Measurements from ENCODE around the gene GLS2.

DNA sequence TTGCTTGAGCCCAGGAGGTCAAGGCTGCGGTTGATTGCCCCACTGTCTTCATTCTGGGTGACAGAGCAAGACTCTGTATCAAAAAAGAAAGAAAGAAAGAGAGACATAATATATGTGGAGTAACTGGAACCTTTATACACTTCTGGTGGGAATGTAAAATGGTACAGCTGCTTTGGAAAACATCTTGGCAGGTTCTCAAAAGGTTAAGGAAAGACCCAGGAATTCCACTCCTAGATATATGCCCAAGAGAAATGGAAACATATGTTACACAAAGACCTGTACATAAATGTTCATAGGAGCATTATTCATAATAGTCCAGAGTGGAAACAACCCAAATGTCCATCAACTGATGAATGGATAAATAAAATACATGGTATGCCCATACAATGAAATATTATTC lies 40.9 kb upstream of the GLS2 start:
- TF ChIP-seq, protein P1, sequence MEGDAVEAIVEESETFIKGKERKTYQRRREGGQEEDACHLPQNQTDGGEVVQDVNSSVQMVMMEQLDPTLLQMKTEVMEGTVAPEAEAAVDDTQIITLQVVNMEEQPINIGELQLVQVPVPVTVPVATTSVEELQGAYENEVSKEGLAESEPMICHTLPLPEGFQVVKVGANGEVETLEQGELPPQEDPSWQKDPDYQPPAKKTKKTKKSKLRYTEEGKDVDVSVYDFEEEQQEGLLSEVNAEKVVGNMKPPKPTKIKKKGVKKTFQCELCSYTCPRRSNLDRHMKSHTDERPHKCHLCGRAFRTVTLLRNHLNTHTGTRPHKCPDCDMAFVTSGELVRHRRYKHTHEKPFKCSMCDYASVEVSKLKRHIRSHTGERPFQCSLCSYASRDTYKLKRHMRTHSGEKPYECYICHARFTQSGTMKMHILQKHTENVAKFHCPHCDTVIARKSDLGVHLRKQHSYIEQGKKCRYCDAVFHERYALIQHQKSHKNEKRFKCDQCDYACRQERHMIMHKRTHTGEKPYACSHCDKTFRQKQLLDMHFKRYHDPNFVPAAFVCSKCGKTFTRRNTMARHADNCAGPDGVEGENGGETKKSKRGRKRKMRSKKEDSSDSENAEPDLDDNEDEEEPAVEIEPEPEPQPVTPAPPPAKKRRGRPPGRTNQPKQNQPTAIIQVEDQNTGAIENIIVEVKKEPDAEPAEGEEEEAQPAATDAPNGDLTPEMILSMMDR (conservative IDR thresholded peaks at IDR 0.05; ENCODE audit: low read depth in 2 of 2) = no peak
- TF ChIP-seq EZH2 (IDR thresholded peaks at IDR 0.05; ENCODE audit: low read depth, unreplicated experiment) (no peak), NANOG (IDR thresholded peaks at IDR 0.05; ENCODE audit: borderline replicate concordance) (no peak), CREB1 (CRISPR knock-in tag; IDR thresholded peaks at IDR 0.05; ENCODE audit: low read depth) (no peak), EZH2phosphoT487 (IDR thresholded peaks at IDR 0.05; ENCODE audit: unreplicated experiment) (no peak), POLR2AphosphoS5 (IDR thresholded peaks at IDR 0.05; ENCODE audit: low read depth) (no peak), STAT1 (IDR thresholded peaks at IDR 0.05; ENCODE audit: unreplicated experiment) (no peak), JUNB (IDR thresholded peaks at IDR 0.05; ENCODE audit: unreplicated experiment) (no peak)
- TF ChIP-seq, protein P2, sequence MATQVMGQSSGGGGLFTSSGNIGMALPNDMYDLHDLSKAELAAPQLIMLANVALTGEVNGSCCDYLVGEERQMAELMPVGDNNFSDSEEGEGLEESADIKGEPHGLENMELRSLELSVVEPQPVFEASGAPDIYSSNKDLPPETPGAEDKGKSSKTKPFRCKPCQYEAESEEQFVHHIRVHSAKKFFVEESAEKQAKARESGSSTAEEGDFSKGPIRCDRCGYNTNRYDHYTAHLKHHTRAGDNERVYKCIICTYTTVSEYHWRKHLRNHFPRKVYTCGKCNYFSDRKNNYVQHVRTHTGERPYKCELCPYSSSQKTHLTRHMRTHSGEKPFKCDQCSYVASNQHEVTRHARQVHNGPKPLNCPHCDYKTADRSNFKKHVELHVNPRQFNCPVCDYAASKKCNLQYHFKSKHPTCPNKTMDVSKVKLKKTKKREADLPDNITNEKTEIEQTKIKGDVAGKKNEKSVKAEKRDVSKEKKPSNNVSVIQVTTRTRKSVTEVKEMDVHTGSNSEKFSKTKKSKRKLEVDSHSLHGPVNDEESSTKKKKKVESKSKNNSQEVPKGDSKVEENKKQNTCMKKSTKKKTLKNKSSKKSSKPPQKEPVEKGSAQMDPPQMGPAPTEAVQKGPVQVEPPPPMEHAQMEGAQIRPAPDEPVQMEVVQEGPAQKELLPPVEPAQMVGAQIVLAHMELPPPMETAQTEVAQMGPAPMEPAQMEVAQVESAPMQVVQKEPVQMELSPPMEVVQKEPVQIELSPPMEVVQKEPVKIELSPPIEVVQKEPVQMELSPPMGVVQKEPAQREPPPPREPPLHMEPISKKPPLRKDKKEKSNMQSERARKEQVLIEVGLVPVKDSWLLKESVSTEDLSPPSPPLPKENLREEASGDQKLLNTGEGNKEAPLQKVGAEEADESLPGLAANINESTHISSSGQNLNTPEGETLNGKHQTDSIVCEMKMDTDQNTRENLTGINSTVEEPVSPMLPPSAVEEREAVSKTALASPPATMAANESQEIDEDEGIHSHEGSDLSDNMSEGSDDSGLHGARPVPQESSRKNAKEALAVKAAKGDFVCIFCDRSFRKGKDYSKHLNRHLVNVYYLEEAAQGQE (IDR thresholded peaks at IDR 0.05; ENCODE audit: unreplicated experiment) = no peak
- TF ChIP-seq, protein P3, sequence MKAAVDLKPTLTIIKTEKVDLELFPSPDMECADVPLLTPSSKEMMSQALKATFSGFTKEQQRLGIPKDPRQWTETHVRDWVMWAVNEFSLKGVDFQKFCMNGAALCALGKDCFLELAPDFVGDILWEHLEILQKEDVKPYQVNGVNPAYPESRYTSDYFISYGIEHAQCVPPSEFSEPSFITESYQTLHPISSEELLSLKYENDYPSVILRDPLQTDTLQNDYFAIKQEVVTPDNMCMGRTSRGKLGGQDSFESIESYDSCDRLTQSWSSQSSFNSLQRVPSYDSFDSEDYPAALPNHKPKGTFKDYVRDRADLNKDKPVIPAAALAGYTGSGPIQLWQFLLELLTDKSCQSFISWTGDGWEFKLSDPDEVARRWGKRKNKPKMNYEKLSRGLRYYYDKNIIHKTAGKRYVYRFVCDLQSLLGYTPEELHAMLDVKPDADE (IDR thresholded peaks at IDR 0.05) = no peak
